CD4-positive, alpha-beta memory T cell (primary cell): ENCODE measurements around the gene ZFP36L2. TPM values are rescaled to one million over a fixed set of nuclear protein-coding genes. Genes with fewer than 3 reads are reported as not detected.
A peak's percentile ranks its signal among the peaks of the same experiment; 100 is the strongest.

Source experiments
- CTCF ChIA-PET: fragments of 350-600 bp; sonication (Branson Sonifier 250); formaldehyde crosslinking; loops from one replicate; lab custom pipeline; 2021; ENCODE audit warnings: inconsistent platforms; ENCODE audit not compliant: partially characterized antibody; lab: Charles Lee
- POLR2A ChIA-PET: fragments of 350-600 bp; sonication (Branson Sonifier 250); formaldehyde crosslinking; loops from one replicate; lab custom pipeline; 2021; ENCODE audit not compliant: partially characterized antibody; lab: Charles Lee
- DNase-seq, 5 donors: peaks; one replicate each; pipeline versions ENCODE4 v3.0.0 to v3.0.0-alpha.2; 2020 to 2022; ENCODE audit warnings: mixed read lengths in 1 of 5
- H3K27ac ChIP-seq: one replicate; pipeline ENCODE4 v1.7.0; 2013; ENCODE audit warnings: low read depth, low read length
- H3K27me3 ChIP-seq: 2 replicates; pipeline ENCODE4 v1.7.0; 2013; ENCODE audit warnings: mild to moderate bottlenecking, low read length, moderate library complexity; ENCODE audit not compliant: insufficient read depth
- H3K36me3 ChIP-seq: 2 replicates; pipeline ENCODE4 v1.7.0; 2013; ENCODE audit warnings: mild to moderate bottlenecking, low read length, moderate library complexity; ENCODE audit not compliant: insufficient read depth
- H3K4me1 ChIP-seq: 2 replicates; pipeline ENCODE4 v1.7.0; 2013; ENCODE audit warnings: mild to moderate bottlenecking, low read length, moderate library complexity; ENCODE audit not compliant: insufficient read depth
- H3K4me3 ChIP-seq, 2 donors: one replicate each; pipeline ENCODE4 v1.7.0; 2013; ENCODE audit warnings: low read length in 2 of 2, mild to moderate bottlenecking in 1 of 2
- H3K9me3 ChIP-seq, 2 donors: one replicate each; pipeline ENCODE4 v1.7.0; 2013; ENCODE audit warnings: low read length in 2 of 2, control low read depth in 1 of 2; ENCODE audit not compliant: control insufficient read depth in 1 of 2
- H3K27ac Mint-ChIP-seq, 7 donors: one replicate each; pipeline ENCODE4 v1.8.0; 2020 to 2021; ENCODE audit warnings: mixed read lengths in 7 of 7, mild to moderate bottlenecking in 6 of 7, inconsistent platforms in 3 of 7, moderate library complexity in 3 of 7
- H3K27me3 Mint-ChIP-seq, 2 donors: one replicate each; pipeline ENCODE4 v1.8.0; 2020 to 2021; ENCODE audit warnings: mixed read lengths in 2 of 2
- H3K36me3 Mint-ChIP-seq, 2 donors: one replicate each; pipeline ENCODE4 v1.8.0; 2020 to 2021; ENCODE audit warnings: mixed read lengths in 2 of 2, inconsistent platforms in 1 of 2, mild to moderate bottlenecking in 1 of 2
- H3K4me1 Mint-ChIP-seq, 4 donors: one replicate each; pipeline ENCODE4 v1.8.0; 2020 to 2021; ENCODE audit warnings: mixed read lengths in 4 of 4, mild to moderate bottlenecking in 1 of 4
- H3K4me3 Mint-ChIP-seq, 8 donors: one replicate each; pipeline ENCODE4 v1.8.0; 2020 to 2021; ENCODE audit warnings: mixed read lengths in 8 of 8, mild to moderate bottlenecking in 7 of 8, moderate library complexity in 6 of 8, inconsistent platforms in 3 of 8
- H3K9me3 Mint-ChIP-seq, 8 donors: one replicate each; pipeline ENCODE4 v1.8.0; 2020 to 2021; ENCODE audit warnings: mixed read lengths in 8 of 8, mild to moderate bottlenecking in 5 of 8, inconsistent platforms in 3 of 8, moderate library complexity in 1 of 8
- intact Hi-C: fragments of 100-400 bp; cut with micrococcal nuclease; formaldehyde crosslinking; loops from one replicate; pipeline ENCODE4 v1.15.1; 2023
- polyA plus RNA-seq, 2 donors: library from polyadenylated mRNA; unstranded; fragments of 300-500 nt; fragmentation: Illumina TruSeq; gene quantifications; one replicate each; pipeline ENCODE4 v1.2.3, GENCODE V29; 2021
- total RNA-seq, 2 experiments: library from RNA; stranded (reverse); gene quantifications; one replicate each; pipeline ENCODE4 v1.2.3, GENCODE V29; 2021

Gene ZFP36L2
- total and polyA plus RNA-seq, 4 experiments from 2014 or later: 271 to 523 (median 460) TPM

GRCh38 chr2:43227830-43228281 is 1.4 kb upstream of the ZFP36L2 start:
- Mint-ChIP-seq H3K9me3 (peaks cover 0 to 29% (median 2%) of the 10 kb centered on the region in 8 donors), H3K4me1 (peaks cover 16 to 34% (median 23%) of the 10 kb centered on the region in 4 donors), H3K4me3 (peak overlapping the region; percentile 82 to 99 (median 90)), H3K36me3 (peaks cover 29 to 46% of the 10 kb centered on the region in 2 donors), H3K27ac (peak overlapping the region; percentile 90 to 98 (median 94)), H3K27me3 (peaks cover 0 to 2% of the 10 kb centered on the region in 2 donors)
- Histone ChIP-seq H3K4me3 (peak overlapping the region; percentile 67 to 88), H3K27me3 (no peaks in the 10 kb centered on the region), H3K4me1 (peaks cover 26% of the 10 kb centered on the region), H3K27ac (peak overlapping the region; percentile 90), H3K36me3 (peaks cover 28% of the 10 kb centered on the region), H3K9me3 (no peaks in the 10 kb centered on the region)
- CTCF ChIA-PET: interaction anchor here (1.0 to 8.8 kb wide), 12 partner anchors 8 to 368 kb away, joined by 4 to 445 read pairs (median 14); partner anchors contain the start of gene THADA
- POLR2A ChIA-PET: interaction anchor here (0.6 to 46.5 kb wide), 14 partner anchors 14 to 1086 kb away, joined by 3 to 6960 read pairs (median 5); partner anchors contain the start of gene THADA
- DNase-seq: no peak
- intact Hi-C loops: loop anchor here (5.0 kb wide), 3 partner anchors 369 to 769 kb away; partner anchors contain the start of genes LRPPRC and THADA

- peaks cover 34% of the 10 kb centered on the region for H3K36me3 ChIP-seq
- ChIA-PET POLR2A (interaction anchor here (0.6 to 46.5 kb wide), 23 partner anchors 15 to 1086 kb away, joined by 3 to 6960 read pairs (median 4); partner anchors contain the start of gene THADA), CTCF (interaction anchor here (0.7 to 8.8 kb wide), 10 partner anchors 9 to 369 kb away, joined by 3 to 445 read pairs (median 6); partner anchors contain the start of gene THADA)
- peaks cover 0 to 2% of the 10 kb centered on the region in 2 donors for H3K27me3 Mint-ChIP-seq
- H3K27ac Mint-ChIP-seq: peak overlapping the region; percentile 91 to 98 (median 95)
- peak overlapping the region; percentile 67 to 88 for H3K4me3 ChIP-seq
- no peaks in the 10 kb centered on the region for H3K9me3 ChIP-seq
- peaks cover 26% of the 10 kb centered on the region for H3K4me1 ChIP-seq
- peaks cover 36 to 50% of the 10 kb centered on the region in 2 donors for H3K36me3 Mint-ChIP-seq
- H3K4me3 Mint-ChIP-seq: peak overlapping the region; percentile 90 to 99 (median 94)
- peaks cover 16 to 39% (median 23%) of the 10 kb centered on the region in 4 donors for H3K4me1 Mint-ChIP-seq
- intact Hi-C loops: loop anchor here (5.0 kb wide), 3 partner anchors 370 to 770 kb away; partner anchors contain the start of genes LRPPRC and THADA
- H3K9me3 Mint-ChIP-seq: peaks cover 0 to 31% (median 2%) of the 10 kb centered on the region in 8 donors
- DNase-seq: peak; percentile 59 to 75 (median 64)
- H3K27ac ChIP-seq: peak overlapping the region; percentile 90
- H3K27me3 ChIP-seq: no peaks in the 10 kb centered on the region
Measured at GRCh38 chr2:43226955-43227829, 786 bp upstream of the ZFP36L2 start.

- peak in 2 of 5 donors; percentile 64 to 73 for DNase-seq
- ChIA-PET CTCF (interaction anchor here (0.7 to 14.9 kb wide), 8 partner anchors 7 to 259 kb away, joined by 3 to 445 read pairs (median 102); no protein-coding TSS in a partner anchor), POLR2A (interaction anchor here (0.6 to 46.5 kb wide), 17 partner anchors 19 to 415 kb away, joined by 3 to 6960 read pairs (median 4); partner anchors contain the start of gene THADA)
- intact Hi-C loops: loop anchor here (5.0 kb wide), 3 partner anchors 371 to 771 kb away; partner anchors contain the start of genes LRPPRC and THADA
- Mint-ChIP-seq H3K36me3 (peaks cover 43 to 53% of the 10 kb centered on the region in 2 donors), H3K9me3 (peaks cover 0 to 38% (median 4%) of the 10 kb centered on the region in 8 donors), H3K27ac (peak overlapping the region; percentile 91 to 97 (median 93)), H3K27me3 (peaks cover 0 to 2% of the 10 kb centered on the region in 2 donors), H3K4me3 (peak overlapping the region; percentile 88 to 99 (median 96)), H3K4me1 (peaks cover 21 to 51% (median 31%) of the 10 kb centered on the region in 4 donors)
- Histone ChIP-seq H3K36me3 (peaks cover 34% of the 10 kb centered on the region), H3K27ac (peak overlapping the region; percentile 90), H3K27me3 (no peaks in the 10 kb centered on the region), H3K4me3 (peak overlapping the region; percentile 76 to 84), H3K4me1 (peaks cover 32% of the 10 kb centered on the region), H3K9me3 (no peaks in the 10 kb centered on the region)
Measured at GRCh38 chr2:43225788-43226557, 433 bp downstream of the ZFP36L2 start.

GRCh38 chr2:43225093-43225787 is 1.2 kb downstream of the ZFP36L2 start:
- peaks cover 0 to 38% (median 4%) of the 10 kb centered on the region in 8 donors for H3K9me3 Mint-ChIP-seq
- H3K4me1 Mint-ChIP-seq: peaks cover 23 to 52% (median 36%) of the 10 kb centered on the region in 4 donors
- no peaks in the 10 kb centered on the region for H3K9me3 ChIP-seq
- intact Hi-C loops: loop anchor here (5.0 kb wide), 3 partner anchors 372 to 772 kb away; partner anchors contain the start of genes LRPPRC and THADA
- peaks cover 45 to 55% of the 10 kb centered on the region in 2 donors for H3K36me3 Mint-ChIP-seq
- H3K27ac ChIP-seq: peak overlapping the region; percentile 90
- no peaks in the 10 kb centered on the region for H3K27me3 ChIP-seq
- POLR2A ChIA-PET: interaction anchor here (0.6 to 46.5 kb wide), 9 partner anchors 19 to 415 kb away, joined by 3 to 6960 read pairs (median 4); no protein-coding TSS in a partner anchor
- peak overlapping the region; percentile 88 to 99 (median 98) for H3K4me3 Mint-ChIP-seq
- CTCF ChIA-PET: interaction anchor here (1.0 to 14.9 kb wide), 4 partner anchors 53 to 94 kb away, joined by 3 to 319 read pairs (median 130); no protein-coding TSS in a partner anchor
- H3K27me3 Mint-ChIP-seq: peaks cover 0 to 6% of the 10 kb centered on the region in 2 donors
- DNase-seq: peak; percentile 66 to 76 (median 72)
- H3K4me1 ChIP-seq: peaks cover 39% of the 10 kb centered on the region
- peak overlapping the region; percentile 91 to 97 (median 93) for H3K27ac Mint-ChIP-seq
- H3K4me3 ChIP-seq: peak overlapping the region; percentile 76 to 84
- peaks cover 34% of the 10 kb centered on the region for H3K36me3 ChIP-seq

GRCh38 chr2:43224571-43225092 is 1.8 kb downstream of the ZFP36L2 start:
- Mint-ChIP-seq H3K36me3 (peaks cover 45 to 57% of the 10 kb centered on the region in 2 donors), H3K4me3 (peak overlapping the region; percentile 93 to 99 (median 98)), H3K27ac (peak overlapping the region in 5 of 7 donors; percentile 93 to 99 (median 98)), H3K27me3 (peaks cover 0 to 7% of the 10 kb centered on the region in 2 donors), H3K4me1 (peaks cover 25 to 55% (median 36%) of the 10 kb centered on the region in 4 donors), H3K9me3 (peaks cover 0 to 39% (median 4%) of the 10 kb centered on the region in 8 donors)
- Histone ChIP-seq H3K27me3 (no peaks in the 10 kb centered on the region), H3K4me3 (peak overlapping the region; percentile 76 to 84), H3K4me1 (peaks cover 40% of the 10 kb centered on the region), H3K36me3 (peaks cover 34% of the 10 kb centered on the region), H3K27ac (peak overlapping the region; percentile 90), H3K9me3 (no peaks in the 10 kb centered on the region)
- intact Hi-C loops: loop anchor here (5.0 kb wide), 3 partner anchors 373 to 773 kb away; partner anchors contain the start of genes LRPPRC and THADA
- peak in 4 of 5 donors; percentile 54 to 71 (median 68) for DNase-seq
- POLR2A ChIA-PET: interaction anchor here (0.6 to 46.5 kb wide), 9 partner anchors 19 to 414 kb away, joined by 3 to 6960 read pairs (median 6); no protein-coding TSS in a partner anchor
- CTCF ChIA-PET: interaction anchor here (1.0 to 14.9 kb wide), 4 partner anchors 52 to 93 kb away, joined by 3 to 319 read pairs (median 130); no protein-coding TSS in a partner anchor
